Kidney (tissue), 14 donors: ENCODE data around the gene PPP2R3B. TPM values are rescaled to one million over a fixed set of nuclear protein-coding genes. Genes with fewer than 3 reads are reported as not detected.

Experiments used
- DNase-seq, 5 donors: peaks; one replicate each; pipeline ENCODE4 v3.0.0-alpha.2; 2013 to 2020
- FAIRE-seq: peaks from 2 replicates; lab custom pipeline; 2012; peaks lifted over from hg19 to GRCh38; lab: Jason Lieb, UNC
- H3K27ac ChIP-seq, 2 donors: one replicate each; pipeline ENCODE4 v1.7.0; 2013; ENCODE audit warnings: low read depth in 2 of 2, low read length in 2 of 2, inconsistent platforms in 1 of 2
- H3K27me3 ChIP-seq: one replicate; pipeline ENCODE4 v1.7.1; 2013; ENCODE audit warnings: low read length, inconsistent platforms; ENCODE audit not compliant: control insufficient read depth, insufficient read depth
- H3K36me3 ChIP-seq, 3 donors: one replicate each; pipeline versions ENCODE4 v1.7.0 to v1.7.1; 2013; ENCODE audit warnings: low read length in 3 of 3, control low read depth in 1 of 3, inconsistent platforms in 1 of 3; ENCODE audit not compliant: insufficient read depth in 3 of 3, control insufficient read depth in 2 of 3
- H3K4me1 ChIP-seq, 3 donors: one replicate each; pipeline versions ENCODE4 v1.7.0 to v1.7.1; 2013; ENCODE audit warnings: low read length in 3 of 3, inconsistent platforms in 1 of 3, low read depth in 1 of 3; ENCODE audit not compliant: control insufficient read depth in 2 of 3, insufficient read depth in 2 of 3
- H3K4me3 ChIP-seq, 3 donors: one replicate each; pipeline versions ENCODE4 v1.7.0 to v1.8.1; 2013; ENCODE audit warnings: low read length in 3 of 3, control low read depth in 1 of 3, inconsistent platforms in 1 of 3
- H3K9ac ChIP-seq, 3 donors: one replicate each; pipeline versions ENCODE4 v1.7.0 to v1.7.1; 2013; ENCODE audit warnings: low read length in 3 of 3, control low read depth in 1 of 3, inconsistent platforms in 1 of 3
- H3K9me3 ChIP-seq, 3 donors: one replicate each; pipeline versions ENCODE4 v1.7.0 to v1.7.1; 2013; ENCODE audit warnings: low read length in 3 of 3, control low read depth in 1 of 3, inconsistent platforms in 1 of 3; ENCODE audit not compliant: control insufficient read depth in 2 of 3, insufficient read depth in 1 of 3
- intact Hi-C: fragments of 100-400 bp; cut with DNase I; formaldehyde crosslinking; loops from one replicate; pipeline ENCODE4 v1.11.1; 2022
- polyA plus RNA-seq: library from polyadenylated mRNA; stranded (reverse); fragments of 350-450 nt; fragmentation: Illumina TruSeq; extraction: RNeasy Lipid Tissue Mini Kit (QIAGEN cat#74804); gene quantifications from one replicate; pipeline ENCODE4 v1.2.3, GENCODE V29; 2014; ENCODE audit warnings: low read depth, low replicate concordance; ENCODE audit not compliant: insufficient read depth
- total RNA-seq: library from RNA; stranded (reverse); fragmentation: NEBNext Ultra II Directional; extraction: Animal tissue kit (Norgen Biotek cat#: 25700); gene quantifications from one replicate; pipeline ENCODE4 v1.2.1, GENCODE V29; 2021
- TF ChIP-seq, protein P1 (sequence below): IDR thresholded peaks from 3 replicates; pipeline ENCODE4 v1.5.1; 2012; ENCODE audit warnings: mild to moderate bottlenecking, moderate library complexity, borderline replicate concordance; ENCODE audit not compliant: insufficient read depth; ENCODE audit errors: extremely low read depth
- donor health status: control.
- donor health status: control.
- donor health status: control.
- donor health status: control.
- donor health status: control.
- donor health status: DM: yes; HTN: yes; CAD: no.
- donor health status: Normal renal cell carcinoma (clear cell type).

The PPP2R3B gene
- total and polyA plus RNA-seq, 2 donors from 2014 or later: 14.1 to 14.4 TPM

DNA sequence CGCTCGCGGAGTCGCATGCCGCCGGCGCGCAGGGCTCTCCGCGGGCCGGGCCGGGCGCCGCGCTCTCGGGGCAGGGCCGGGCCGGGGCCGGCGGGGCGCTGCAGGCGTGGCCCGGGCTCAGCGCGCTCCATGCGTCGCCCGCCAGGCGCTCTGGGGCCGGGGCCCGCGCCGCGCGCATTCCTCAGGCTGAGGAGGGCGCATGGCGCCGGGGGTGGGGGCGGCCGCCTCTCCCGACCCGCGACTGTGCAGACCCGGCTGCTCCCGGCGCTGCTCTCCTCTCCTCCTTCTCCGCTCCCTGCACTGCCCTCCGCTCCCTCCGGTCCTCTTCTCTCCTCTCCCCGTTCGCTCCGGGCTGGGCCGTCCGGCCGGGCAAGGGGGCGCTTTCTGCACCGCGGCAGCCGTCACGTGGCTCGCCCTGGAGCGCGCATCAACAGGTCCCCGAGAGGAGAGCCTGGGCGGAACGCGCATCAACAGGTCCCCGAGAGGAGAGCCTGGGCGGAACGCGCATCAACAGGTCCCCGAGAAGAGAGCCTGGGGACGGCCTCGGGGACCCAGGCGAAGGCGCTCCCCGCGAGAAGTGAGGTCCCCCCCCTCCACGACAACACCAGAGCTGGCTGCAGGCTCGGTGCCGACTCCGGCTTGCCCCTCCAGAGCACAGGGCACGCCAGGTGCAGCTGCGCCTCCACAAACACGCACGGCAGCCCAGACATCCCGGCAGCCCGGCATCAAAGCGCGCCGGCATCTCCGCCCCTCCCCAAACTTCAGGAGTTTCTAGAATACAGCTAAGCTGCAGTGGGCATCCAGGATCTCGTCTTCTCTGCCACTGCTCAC lies 12.9 kb downstream of the PPP2R3B start:
- no peaks in the 10 kb centered on the region for H3K36me3 ChIP-seq
- no peaks in the 10 kb centered on the region for H3K9me3 ChIP-seq
- H3K9ac ChIP-seq: no peak overlapping the region
- TF ChIP-seq, protein P1, sequence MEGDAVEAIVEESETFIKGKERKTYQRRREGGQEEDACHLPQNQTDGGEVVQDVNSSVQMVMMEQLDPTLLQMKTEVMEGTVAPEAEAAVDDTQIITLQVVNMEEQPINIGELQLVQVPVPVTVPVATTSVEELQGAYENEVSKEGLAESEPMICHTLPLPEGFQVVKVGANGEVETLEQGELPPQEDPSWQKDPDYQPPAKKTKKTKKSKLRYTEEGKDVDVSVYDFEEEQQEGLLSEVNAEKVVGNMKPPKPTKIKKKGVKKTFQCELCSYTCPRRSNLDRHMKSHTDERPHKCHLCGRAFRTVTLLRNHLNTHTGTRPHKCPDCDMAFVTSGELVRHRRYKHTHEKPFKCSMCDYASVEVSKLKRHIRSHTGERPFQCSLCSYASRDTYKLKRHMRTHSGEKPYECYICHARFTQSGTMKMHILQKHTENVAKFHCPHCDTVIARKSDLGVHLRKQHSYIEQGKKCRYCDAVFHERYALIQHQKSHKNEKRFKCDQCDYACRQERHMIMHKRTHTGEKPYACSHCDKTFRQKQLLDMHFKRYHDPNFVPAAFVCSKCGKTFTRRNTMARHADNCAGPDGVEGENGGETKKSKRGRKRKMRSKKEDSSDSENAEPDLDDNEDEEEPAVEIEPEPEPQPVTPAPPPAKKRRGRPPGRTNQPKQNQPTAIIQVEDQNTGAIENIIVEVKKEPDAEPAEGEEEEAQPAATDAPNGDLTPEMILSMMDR: no peak
- DNase-seq (peak in 4 of 5 donors; percentile 49 to 70 (median 60)), FAIRE-seq (no peak)
- intact Hi-C loops: no loop called here
- H3K27me3 ChIP-seq: peaks cover 8% of the 10 kb centered on the region
- H3K27ac ChIP-seq: no peak overlapping the region
- H3K4me1 ChIP-seq: peaks cover 0 to 7% (median 0%) of the 10 kb centered on the region in 3 donors
- H3K4me3 ChIP-seq: peak overlapping the region in 1 of 3 donors; percentile 13

DNA sequence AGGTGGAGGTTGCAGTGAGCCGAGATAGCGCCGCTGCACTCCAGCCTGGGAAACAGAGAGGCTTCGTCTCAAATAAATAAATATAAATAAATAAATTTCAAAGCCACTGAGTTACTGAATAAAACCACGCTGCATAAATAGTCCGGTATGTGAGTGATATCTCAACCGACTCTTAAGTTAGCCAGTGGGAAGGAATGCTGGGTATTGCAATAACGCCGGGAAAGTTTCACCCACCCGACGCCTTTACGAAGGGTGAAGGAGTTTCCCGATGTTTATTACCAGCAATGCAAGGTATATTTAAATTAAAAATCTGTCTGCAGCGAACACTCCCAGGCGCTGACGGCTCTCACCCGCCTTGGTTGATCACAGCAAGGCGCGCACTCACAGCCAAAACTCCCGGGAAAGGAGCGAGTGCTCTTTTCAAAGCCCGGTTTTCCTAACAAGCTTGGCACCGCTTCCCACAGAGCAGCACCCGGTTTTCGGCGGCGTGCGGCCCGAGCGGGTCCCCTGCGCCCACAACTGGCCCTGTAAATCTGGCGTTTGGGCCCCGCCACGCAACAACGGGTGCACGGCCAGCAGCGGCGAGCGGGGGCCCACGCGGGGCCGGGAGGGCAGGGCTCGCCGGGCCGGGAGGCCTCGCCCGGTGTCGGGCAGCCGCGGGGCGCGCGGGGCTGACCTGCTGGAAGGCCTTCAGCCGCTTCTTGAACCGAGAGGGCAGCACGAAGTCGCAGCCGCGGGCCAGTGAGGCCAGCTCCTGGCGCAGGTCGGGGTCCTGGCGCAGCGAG lies 13.7 kb downstream of the PPP2R3B start:
- Histone ChIP-seq H3K36me3 (no peaks in the 10 kb centered on the region), H3K27ac (no peak overlapping the region), H3K4me1 (peaks cover 0 to 7% (median 0%) of the 10 kb centered on the region in 3 donors), H3K9me3 (no peaks in the 10 kb centered on the region), H3K9ac (no peak overlapping the region), H3K4me3 (no peak overlapping the region), H3K27me3 (peaks cover 8% of the 10 kb centered on the region)
- intact Hi-C loops: no loop called here
- TF ChIP-seq, protein P1: no peak
- DNase-seq (peak in 1 of 5 donors; percentile 53), FAIRE-seq (no peak)

DNA sequence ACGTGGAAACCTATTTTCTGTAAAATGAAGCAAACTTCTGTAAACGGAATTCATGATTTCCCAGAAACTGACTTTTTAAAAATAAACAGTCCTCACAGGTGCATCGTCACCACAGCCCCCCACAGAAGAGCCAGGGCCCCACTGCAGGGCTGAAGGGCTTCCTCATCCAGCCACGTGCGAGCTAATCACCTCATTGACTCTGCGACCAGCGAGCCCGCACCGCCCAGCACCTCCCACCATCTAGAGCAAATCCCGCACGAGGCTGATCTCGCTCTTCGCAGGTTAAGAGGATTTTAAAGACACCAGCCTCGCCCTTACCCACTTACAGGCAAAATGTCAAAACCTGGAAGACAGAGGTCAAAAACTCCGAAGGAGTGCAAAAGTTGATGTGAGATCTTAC lies 14.8 kb downstream of the PPP2R3B start:
- intact Hi-C loops: no loop called here
- H3K9me3 ChIP-seq: no peaks in the 10 kb centered on the region
- peak in 1 of 5 donors; percentile 34 for DNase-seq
- H3K27me3 ChIP-seq: peaks cover 8% of the 10 kb centered on the region
- no peak for FAIRE-seq
- no peak overlapping the region for H3K4me3 ChIP-seq
- TF ChIP-seq, protein P1: no peak
- no peak overlapping the region for H3K27ac ChIP-seq
- H3K36me3 ChIP-seq: no peaks in the 10 kb centered on the region
- H3K9ac ChIP-seq: no peak overlapping the region
- H3K4me1 ChIP-seq: peaks cover 0 to 7% (median 0%) of the 10 kb centered on the region in 3 donors
